HG02759 (cell line): ENCODE data around the gene TACC3.

Source experiments
- ATAC-seq: cut with Tn5 transposase; IDR thresholded peaks from one replicate; pipeline ENCODE4 v1.9.1; 2021; ENCODE audit warnings: mild to moderate bottlenecking, moderate library complexity; ENCODE audit not compliant: unreplicated experiment

Gene TACC3

DNA sequence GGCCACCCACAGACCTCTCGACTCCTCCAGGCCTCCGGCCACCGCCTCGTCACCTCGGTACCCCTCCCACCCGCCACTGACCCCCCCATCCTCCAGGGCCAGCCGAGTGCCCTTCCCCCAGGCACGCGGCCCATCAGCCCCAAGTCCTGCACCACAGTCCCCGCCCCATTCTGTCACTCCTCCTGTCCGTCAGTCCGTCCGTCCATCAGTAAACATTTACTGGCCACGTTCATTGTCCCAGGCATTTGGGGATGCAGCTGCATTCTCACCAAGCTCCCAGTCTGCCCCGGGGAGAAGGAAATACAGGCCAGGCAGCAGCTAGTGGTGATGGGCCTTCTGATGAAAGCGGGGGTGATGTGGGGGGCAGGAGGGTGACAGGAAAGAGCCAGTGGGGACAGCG is 36.5 kb downstream of the TACC3 start:
- no peak for ATAC-seq

DNA sequence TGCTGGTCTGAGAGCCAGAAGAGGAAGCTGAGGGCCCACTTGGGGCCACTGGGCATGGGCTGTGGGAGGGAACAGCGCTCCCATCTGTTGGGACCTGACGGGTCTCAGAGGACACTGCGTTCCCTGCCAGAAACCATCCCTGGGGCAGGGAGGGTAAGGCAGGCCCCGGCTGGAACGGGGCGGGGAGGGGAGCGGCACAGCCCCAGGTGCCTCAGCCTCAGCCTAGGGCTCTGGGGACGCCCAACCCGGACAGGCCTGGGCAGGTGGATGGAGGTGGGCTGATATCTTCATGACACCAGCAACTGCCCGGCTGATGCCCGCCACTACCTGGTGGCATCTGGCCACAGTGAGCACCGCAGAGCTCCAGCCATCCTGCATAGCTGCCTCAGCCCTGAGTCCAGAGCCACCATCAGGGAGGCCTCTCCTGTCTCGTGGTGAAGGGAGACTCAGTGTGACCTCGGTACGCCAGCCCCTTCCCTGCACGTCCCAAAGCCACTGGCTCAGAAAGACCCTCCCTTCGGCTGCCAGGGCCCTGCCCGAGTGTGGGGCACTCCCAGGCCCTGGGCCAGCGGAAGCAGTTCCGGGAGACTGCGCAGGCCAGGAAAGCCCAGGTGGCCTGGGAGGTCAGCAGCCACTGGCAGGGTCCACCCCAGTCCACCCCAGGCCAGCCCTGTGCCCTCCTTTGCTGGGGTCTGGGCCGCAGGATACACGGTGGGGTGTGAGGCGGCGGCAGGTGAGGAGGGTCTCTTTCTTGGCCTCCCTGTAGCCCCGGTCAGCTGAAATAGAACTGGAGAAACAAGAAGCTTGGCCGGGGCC is 37.2 kb downstream of the TACC3 start:
- no peak for ATAC-seq

DNA sequence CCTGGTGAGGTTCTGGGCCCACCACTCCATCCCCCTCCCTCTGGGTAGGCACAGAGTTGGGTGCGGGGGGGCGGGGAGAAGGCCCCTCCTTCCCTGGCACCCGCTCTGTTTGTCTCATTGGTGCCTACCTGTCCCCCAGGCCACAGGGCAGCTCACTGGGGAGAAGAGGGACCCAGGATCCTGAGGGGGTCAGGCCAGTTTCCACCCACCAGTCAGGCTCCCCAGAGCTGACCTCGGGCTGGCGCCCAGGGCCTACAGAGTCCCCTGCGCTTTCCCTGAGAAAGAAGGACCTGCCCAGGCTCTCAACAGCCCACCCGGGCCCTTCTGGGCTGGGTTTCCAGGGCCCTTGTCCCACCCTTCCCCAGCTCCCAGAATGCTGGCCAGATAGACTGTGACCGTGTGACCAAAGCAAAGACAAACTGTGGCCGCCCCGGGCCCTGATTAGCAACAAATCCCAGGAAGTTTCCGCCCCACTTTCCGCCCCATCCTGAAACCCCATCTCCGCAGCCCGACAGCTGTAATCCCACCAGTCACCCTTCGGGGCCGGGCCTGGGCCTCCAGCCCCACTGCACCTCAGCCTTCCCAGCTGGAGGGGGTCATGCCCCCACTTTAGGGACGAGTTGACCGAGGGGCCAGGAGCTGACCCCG is 38.0 kb downstream of the TACC3 start:
- no peak for ATAC-seq

DNA sequence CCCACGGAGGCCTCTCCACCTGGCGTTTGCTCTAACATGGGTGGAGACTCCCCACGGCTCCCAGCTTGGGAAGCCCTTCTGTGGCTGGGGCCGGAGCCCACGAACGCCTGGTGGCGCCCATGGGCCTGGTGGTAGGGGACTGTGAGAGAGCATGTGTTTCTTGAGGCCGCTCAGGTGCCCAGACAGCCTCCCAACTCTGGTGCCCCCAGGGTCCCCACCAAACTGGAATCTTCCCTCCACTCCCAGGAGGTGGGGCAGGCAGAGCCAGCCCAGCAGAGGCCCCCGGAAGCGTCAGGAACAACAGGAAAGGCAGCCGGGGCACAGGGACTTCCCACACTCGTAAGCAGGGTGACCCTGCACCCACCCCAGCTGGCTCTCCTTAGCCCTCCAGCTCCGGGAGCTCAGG is 38.5 kb downstream of the TACC3 start:
- no peak for ATAC-seq

DNA sequence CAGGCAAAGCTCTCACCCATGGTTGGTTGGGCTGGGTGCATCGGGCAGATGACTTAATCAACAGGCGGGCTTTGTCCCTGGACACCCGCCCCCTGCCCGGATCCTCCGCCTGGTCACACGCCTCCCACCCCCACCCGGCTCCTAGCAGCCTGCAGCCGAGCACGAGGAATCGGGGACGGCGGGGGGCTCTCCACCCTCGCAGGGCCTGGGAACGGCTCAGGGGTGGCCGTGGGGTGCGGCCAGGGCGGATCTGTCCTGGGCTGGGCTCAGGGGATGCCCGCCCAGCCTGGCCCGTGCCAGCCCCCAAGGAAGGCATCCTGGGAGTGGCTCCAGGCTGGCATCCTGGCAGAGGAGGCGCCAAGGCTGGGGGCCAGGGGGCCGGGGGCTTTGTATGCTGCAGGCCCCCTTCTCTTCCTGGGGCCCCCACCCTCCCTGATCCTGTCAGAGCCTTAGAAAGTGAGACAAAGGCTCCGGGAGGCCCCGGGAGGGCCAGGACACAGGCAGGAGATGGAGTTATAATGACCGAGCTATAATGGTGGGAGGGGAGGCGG is 39.3 kb downstream of the TACC3 start:
- ATAC-seq: no peak

DNA sequence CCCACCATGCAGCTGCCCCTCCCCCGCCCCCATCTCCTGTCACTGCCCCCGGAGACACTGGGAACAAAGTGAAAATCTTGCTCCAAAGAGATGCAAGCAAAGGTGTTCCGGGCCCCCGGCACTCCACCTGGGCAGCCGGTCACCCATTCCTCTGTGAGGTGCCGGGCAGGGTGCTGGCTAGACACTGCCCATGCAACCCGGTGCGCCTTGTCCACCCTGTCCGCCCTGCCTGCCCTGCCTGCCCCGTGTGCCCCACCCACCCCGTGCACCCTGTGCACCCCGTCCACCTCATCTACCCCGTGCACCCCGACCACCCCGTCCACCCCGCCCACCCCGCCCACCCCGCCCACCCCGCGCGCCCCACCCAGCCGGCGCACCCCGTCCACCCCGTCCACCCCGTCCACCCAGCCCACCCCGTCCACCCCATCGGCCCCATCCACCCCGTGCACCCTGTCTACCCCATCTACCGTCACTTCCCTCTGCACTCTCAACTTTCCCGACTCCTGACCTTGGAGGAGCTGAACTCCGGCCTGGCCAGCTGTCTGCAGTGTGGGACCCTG is 39.9 kb downstream of the TACC3 start:
- ATAC-seq: no peak

DNA sequence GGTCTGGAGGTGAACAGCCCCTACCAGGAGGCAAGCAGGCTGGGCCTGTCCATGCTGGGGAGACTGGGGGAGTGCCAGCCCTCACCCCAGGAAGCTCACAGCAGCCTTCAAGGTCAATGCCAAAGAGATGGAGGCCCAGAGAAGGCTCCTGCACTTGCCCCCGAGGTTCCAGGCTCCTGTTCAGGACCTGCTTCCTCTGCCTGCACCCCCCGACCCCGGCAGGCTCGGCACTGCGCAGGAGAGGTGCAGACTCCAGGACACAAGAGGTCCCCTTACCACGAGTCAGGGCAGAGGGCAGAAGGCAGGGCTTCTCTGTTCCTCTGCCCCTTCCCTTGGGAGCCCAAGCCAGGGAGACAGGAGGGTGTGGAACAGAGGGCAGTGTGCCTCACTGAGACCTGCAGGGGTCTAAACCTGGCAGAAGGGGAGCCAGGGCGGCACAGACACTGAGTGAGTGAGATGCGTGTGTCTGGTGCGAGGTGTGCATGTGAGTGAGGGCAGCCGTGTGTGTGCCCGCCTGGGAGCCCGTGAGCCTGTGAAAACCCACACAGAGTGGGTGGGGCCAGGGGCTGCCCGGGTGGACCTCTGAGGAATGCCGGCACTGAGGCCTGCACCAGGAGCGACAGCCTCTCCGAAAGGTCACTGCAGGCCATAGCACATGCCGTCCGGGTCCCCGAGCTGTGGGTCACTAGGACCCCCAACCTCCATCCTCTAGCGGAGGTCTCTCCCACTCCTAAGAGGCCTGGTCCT is 41.1 kb downstream of the TACC3 start:
- no peak for ATAC-seq

DNA sequence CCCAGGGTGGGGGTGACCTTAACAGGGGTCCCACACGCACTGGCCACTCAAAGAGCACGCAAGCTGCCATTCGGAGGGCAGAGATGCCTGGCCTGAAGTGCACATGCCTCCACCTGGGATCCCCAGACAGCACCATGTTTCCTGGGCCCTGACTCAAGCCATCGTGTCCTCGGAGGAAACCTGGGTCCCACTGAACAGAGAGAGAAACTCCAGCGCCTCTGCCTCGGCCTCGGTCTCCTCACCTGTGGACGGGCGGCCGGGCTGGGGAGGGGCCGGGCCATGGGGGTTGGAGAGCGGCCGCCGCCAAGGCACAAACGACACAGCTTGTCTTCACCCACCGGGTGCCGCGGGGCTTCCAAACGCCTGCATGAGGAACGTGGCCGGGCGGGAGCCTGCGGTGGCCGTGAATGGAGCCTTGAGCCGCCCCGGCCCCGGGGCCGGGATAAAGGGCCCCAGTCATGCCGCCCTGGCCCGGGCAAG is 41.8 kb downstream of the TACC3 start:
- no peak for ATAC-seq

DNA sequence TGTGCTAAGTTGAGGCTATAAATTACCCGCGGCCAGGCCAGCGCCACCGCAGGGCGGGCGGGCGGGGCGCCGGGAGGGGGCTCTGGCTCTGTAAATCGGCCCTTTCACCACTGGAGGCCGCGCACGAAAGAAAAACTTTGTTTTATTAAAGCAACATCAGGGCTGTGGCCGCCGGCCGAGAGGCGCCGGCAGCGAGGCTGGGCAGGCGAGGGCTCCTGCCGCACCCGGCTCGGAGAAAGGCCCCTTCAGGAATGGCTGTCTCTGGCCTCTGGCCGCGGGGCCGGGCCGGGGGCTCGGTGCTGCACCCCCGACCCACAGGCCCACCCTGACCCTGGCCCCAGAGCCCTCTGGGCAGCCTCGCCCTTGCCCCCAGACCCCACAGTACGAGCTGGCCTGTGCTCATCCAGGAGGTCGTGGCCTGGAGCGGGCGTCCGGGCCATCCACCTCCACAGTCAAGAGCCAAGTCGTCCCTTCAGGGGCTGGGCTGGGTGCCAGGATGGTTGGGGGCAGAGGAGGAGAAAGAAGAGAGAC is 42.3 kb downstream of the TACC3 start:
- no peak for ATAC-seq

DNA sequence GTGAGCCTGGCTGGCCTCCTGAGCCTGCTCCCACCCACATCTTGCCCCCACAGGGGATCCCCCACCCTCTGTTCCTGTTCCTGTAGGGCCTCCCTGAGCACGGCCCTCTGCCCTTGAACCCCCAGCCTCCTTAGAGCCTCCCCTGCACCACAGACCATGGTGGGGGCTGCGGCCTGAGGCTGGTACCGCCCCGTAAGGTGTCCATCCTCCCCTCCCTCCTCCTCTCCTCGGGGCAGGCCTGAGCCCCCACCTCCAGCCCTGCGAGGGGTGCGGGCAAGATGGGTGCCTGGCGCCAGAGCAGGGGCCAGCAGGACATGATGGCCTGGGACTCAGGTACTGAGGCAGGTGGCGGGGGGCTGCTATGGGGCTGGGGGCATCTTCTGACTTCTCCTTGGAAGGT is 43.3 kb downstream of the TACC3 start:
- no peak for ATAC-seq

DNA sequence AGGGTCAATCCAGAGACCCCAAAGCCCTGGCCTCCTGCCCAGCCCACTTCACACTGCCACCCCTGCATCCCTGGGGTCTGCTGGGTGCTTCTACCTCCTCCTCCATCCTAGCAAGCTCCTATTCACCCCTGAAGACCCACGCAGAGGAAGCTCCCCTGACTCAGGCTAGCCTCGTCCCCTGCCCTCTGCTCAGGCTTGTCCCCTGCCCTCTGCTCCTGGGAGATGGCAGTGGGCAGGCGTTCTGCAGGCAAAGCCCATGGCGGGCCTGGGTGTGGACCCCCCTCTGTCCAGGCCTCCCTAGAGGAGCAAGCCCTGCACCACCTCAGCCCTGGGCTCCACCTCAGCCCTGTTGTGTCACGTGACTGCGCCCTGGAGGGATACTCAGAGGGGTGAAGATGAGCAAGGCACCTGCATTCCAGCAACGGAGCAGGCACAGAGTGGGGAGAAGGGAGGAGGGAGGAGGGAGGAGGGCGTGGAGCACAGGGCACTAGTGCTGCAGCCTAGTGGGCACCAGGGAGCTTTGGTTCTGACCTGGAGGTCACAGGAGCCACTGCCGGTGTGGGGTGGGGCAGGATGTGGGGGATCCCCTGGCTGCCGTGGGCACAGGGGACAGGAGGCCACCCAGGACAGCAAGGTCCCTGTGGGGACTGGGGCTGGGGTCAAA is 44.2 kb downstream of the TACC3 start:
- no peak for ATAC-seq

DNA sequence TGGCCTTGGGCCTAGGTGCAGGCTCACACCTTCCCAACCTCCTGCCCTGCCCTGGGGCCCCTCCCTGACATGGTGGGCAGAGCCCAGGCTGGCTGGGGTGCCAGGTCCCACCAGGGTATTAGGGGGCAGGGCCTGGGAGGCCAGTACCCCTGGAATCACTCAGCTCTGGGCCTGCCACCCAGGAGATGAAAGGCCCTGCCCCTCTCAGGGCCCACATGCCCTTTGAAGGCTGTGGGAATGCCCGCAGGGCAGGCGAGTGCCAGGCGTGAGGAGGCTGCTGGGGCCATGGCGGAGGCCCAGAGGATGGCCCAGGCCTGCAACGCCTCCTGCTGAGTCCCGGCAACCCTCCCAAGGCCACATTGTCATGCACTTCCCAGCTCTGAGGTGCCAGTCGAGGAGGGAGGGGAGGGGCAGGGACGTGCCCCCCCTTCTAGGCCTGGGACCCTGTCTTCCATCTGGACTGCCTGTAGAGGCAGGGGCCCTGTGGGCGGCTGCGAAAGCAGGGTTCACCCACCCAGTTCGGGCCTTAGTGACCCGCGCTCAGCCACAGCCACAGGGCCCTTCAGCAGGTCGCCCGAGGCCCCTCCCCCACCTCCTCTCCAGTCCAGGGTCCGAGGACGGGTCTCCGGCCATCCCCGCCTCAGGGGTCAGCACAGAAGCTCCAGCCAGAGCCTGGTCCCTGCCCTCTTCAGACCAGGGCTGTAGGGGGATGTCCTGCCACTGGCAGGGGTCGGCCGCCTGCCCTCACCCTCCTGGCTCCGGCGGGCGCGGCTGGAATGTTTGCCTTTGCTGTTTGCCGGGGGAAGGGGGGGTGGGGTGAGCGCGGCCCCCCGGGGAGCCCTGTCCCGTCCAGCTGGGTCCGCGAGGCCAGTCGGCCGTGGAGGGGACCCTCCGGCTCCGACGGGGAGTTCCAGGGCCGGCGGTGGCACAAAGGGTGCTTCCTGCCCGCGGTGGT is 45.1 kb downstream of the TACC3 start:
- no peak for ATAC-seq

DNA sequence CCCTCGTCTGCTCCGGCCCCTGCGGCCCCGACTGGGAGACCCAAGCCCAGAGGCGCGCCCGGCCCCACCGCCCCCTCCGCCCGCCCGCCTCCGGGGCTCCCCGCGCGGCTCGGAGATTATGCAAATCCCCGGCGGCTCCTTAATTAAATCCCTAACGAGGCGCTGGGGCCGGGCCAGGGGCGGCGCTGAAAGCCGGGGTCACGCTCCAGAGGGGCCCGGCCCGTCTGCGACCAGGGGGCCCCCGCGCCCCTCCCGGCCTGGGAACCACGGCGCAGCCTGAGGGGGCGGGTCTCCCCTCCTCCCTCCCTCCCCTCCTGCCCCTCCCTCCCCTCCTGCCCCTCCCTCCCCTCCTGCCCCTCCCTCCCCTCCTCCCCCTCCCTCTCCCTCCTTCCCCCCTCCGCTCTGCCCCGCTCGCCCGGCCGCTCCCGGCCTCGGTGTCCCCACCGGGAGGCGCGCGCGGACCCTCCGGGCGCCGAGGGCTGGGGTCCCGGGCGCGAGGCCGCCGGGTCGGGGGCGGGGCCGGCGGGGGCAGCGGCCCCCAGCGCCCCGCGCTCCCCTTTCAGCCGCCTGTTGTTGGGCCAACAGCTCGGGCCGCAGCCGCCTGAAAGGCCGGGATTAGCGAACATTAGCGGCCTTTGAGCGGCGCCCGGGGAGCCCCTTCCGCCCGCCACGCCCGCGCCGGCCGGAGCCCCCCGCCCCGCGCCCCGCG is 45.9 kb downstream of the TACC3 start:
- ATAC-seq: no peak

DNA sequence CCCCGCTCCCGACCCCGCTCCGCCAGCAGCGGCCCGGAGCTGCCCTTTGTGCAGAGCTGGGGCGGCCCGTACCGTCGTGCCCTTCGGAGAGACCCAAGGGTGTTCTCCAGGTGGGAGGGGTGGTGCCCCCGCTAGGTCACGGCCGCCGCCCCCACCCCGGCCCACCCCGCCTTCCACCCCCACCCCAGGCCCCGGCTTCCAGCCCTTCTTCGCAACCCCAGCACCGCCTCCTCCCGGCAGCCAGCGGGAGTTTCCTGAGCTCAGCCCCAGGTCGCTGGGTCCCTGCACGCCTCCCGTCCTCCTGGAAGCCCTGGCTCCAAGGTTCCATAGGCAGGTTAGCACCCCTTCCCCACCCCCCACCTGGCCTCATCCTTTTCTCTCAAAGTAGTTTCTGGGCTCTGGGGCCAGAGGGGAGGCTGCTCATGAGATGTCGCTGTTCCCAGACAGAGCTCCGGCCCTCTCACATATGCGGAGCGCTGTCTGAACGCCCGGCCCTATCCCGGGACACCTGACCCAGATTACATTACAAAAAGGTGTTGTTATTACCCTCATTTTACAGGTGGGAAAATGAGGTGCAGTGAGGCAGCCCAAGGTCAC is 46.5 kb downstream of the TACC3 start:
- ATAC-seq: no peak

DNA sequence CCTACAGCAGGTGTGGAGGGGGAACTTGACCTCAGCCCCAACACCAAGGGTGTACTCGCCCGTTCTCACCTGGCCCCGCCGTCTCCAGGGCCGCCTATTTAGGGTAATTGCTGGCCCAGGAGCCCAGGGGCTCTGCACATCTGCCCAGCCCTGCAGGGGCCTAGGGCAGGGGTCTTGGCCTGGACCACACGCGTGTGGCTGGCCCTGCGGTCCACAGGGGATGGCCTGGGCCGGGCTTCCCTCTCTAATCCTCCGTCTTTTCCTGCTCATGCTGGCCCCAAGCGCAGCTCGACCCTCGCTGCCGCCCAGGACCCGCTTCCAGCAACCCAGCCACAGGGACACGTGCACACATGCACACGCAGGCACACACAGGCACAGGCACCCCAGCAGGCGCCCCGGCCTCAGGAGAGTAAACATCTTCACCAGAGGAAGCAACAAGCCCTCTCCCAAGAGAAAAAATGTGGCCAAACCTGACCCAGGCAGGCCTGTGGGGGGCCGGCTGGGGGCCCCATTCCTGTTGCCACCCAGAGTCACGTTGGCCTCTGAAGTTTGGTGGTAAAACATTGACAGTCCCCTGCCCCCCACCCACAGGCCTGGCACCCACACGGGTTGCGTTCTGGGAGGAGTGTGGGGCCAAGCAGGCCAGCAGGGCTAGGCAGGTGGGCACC is 47.2 kb downstream of the TACC3 start:
- ATAC-seq: no peak

DNA sequence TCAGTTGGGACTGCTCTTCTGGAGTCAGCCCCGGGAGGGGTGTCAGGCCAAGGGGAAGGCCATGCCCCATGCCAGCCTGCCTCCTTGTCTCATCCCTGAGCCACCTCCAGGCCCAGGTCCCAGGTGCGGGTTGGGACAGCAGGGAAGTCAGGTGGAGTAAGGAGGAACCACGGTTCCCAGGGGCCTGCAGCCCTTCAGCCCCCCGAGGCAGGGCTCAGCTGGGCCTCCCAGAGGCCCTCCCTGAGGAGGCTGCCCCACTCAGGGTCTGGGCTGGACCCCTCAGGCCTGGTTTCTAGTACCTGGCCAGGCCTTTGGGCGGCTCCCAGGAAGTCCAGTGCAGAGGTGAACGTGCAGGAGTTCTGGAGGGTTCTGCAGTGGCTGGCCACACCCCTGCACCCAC is 48.4 kb downstream of the TACC3 start:
- no peak for ATAC-seq

DNA sequence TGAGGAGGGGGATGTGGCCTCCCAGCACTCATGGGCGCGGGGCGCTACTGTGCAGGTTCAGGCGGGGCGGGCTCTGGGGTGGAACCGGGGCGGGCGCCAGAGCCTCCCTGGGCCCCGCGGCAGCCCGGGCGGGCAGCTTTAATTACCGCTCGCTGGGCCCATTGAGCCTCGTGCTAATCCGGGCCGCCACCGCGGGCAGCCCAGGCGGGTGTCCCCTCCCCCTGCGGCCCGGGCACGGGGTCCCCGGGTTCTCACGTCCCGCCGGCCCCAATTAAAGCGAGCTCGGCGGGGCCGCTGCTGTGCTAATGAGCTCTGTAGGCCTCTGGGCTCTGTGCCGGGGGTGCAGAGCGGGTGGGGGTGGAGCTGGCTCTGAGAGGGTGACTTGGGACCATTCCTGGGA is 48.9 kb downstream of the TACC3 start:
- no peak for ATAC-seq

DNA sequence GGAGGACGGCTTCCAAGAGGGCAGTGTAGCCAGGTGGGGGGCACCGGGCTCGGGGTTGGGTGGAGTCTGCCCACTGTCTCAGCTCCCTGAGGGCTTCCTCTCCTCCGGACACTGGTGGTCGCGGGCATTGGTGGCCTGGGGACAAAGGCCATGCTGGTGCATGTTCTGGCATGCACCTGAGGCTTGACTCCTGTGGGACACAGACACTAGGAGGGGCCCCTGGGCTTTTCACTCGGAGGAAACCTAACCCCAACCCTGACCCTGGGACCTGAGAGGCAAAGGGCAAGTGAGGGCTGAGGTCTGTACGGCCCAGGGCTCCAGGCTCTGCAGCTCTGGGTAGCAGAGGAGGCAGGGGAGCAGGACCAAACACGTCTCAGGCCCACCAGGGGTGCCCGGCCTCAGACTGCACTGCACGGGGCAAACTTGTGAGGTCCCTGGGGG is 49.5 kb downstream of the TACC3 start:
- ATAC-seq: no peak
